KG1 (cell line): Measurements from ENCODE around the gene PJA2.

Source experiments
- DNase-seq: peaks from one replicate; lab custom pipeline; 2025; lab: John Stamatoyannopoulos, UW

PJA2 gene

DNA sequence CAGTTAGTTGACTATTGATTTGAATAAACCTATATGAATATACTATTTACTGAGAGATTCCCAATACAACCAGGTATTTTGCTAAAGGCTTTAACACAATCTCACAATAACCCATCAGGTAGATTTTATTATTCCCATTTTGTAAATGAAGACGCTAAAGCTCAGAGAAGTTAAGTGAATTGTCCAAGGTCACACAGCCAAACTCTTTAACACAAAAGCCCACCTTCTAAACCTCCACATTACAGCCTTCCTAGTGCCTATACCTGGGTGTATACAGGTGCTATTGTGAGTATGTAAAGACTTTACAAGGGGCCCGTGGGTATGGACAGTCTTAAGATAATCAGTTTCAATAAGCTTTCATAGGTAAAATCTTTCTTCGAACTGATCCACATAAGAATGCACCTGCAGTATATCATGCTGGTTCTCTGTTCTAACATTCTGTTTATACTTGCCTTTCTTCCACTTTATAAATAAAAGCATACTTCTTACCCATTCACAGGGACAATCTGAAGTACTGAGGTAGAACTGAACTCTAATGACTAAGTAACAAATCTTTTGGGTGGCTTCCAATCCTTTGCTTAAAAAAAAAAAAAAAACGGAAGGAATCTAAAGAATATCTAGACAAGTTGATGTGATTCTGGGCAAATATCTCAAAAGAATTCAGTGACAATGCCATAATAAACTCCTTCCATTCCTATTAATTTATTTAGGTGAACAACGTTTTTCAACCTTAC, 59.1 kb downstream of the PJA2 start:
- no peak for DNase-seq

DNA sequence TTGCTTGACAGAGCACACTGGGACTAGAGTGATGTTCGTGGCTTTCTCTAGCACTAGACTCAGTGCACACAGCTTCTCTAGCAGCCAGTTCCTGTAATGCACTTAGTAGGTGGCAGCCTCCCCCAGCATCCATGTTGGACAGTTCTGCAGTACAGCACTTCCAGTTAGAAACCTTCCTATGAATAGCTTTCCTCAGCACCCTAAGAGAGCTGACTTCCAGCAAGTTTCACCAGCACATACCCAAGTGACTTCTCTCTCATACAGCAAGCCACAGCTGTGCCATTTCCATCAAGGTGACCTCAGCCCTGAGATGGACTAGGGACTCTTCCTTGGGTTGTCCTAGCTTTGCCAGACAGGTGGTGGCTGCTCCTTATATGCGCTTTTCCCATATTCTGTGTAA, 60.4 kb downstream of the PJA2 start:
- DNase-seq, result no peak

GRCh38 chr5:109347252-109347888, 62.4 kb downstream of the PJA2 start:
- no peak for DNase-seq

- DNase-seq, result no peak
Measured at GRCh38 chr5:109345699-109346098, 64.1 kb downstream of the PJA2 start.

- no peak for DNase-seq
Measured at GRCh38 chr5:109340351-109340750, 69.4 kb downstream of the PJA2 start.

GRCh38 chr5:109335114-109335513, 74.7 kb downstream of the PJA2 start:
- DNase-seq, result no peak

DNA sequence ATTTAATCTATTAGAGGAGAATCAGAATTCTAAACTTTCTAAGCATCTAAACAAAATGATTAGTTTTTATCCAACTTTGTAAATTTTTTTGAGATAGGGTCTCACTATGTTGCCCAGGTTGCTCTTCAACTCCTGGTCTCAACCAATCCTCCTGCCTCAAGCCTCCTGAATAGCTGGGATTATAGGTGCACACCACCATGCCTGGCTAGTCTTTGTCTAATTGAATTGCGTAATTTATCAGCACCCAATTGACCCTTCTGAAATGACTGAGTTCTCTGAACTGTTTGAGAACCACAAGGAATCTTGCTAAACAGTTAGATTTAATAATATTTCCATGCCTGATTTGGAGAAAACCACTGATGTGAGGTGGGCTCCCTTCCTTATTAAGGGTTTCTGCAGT, 75.7 kb downstream of the PJA2 start:
- DNase-seq, result no peak

GRCh38 chr5:109329333-109330237, 80.2 kb downstream of the PJA2 start:
- DNase-seq, result no peak

DNA sequence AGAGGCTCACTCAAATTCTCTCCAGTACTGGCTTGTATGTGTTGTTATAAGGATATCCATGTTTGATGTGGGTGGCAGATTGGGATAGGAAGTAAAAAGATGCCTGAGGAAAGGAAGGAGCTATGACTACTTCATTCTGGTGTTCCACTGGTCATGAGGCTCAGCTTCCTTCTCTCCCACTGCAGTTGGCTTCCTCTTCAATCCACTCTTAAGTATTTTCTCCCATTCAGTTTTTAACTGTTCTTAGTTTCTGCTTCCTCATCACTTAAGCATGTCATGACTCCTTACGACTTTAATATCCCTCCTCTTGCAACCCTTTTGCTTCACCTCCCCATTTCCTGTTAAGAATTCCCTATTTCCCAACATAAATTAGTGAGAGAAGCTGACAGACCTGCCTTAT, 81.1 kb downstream of the PJA2 start:
- DNase-seq, result no peak

- DNase-seq, result no peak
Measured at GRCh38 chr5:109327570-109327969, 82.2 kb downstream of the PJA2 start.

DNA sequence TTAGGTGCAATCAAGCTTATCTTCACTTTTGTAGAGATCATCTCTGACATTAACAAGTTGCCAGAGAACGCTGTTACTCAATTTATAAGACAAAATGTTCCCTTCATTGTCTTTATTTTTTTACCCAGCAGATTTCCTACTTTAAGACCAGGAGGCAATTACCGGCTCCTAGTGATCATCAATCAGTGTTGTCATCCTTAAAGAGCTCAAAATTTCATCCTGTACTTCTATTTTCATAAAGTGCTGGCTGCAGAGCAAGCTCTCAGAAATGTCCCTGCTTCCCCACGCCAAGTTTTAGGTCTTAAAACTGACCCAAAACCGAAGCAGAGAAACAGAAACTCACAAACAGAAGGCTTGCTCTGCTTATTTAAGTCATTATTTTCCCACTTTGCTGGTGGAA, 82.9 kb downstream of the PJA2 start:
- no peak for DNase-seq

DNA sequence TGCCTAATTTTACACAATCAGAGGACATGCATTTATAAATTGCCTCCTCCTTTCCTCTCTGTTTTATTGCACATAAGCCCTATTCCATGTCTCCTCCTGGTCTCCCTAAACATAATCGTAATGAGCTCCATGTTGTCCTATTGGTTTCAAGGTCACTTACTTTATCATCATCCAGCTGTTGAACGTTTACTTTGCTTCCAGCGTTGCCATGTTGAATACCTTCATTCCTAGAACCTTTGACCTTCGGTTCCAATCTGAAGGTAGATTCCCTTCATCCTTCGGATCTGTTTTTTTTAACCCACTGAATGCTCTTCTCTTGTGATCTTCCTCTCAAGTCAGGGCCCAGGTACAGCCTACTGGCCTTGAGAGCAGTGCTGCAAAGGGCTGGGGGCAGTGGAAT, 84.3 kb downstream of the PJA2 start:
- DNase-seq, result no peak

GRCh38 chr5:109324931-109325330, 84.8 kb downstream of the PJA2 start:
- no peak for DNase-seq

GRCh38 chr5:109324351-109324750, 85.4 kb downstream of the PJA2 start:
- no peak for DNase-seq

- DNase-seq, result no peak
Measured at GRCh38 chr5:109322694-109323093, 87.1 kb downstream of the PJA2 start.

DNA sequence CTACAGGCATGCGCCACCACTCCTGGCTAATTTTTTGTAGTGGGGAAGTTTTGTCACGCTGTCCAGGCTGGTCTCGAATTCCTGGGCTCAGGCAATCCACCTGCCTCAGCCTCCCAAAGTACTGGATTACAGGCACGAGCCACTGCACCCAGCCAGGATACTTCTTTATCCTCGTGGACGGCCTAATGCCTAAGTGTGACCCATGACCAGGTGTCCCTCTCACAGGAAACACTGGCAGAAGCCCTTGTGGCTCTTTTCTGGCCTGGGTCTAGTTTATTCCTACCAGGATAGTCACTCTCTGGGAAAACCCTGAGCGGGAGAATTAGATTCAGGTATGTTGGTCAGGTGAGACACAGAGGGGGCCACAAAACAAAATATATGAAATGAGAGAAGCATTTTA, 90.4 kb downstream of the PJA2 start:
- no peak for DNase-seq

DNA sequence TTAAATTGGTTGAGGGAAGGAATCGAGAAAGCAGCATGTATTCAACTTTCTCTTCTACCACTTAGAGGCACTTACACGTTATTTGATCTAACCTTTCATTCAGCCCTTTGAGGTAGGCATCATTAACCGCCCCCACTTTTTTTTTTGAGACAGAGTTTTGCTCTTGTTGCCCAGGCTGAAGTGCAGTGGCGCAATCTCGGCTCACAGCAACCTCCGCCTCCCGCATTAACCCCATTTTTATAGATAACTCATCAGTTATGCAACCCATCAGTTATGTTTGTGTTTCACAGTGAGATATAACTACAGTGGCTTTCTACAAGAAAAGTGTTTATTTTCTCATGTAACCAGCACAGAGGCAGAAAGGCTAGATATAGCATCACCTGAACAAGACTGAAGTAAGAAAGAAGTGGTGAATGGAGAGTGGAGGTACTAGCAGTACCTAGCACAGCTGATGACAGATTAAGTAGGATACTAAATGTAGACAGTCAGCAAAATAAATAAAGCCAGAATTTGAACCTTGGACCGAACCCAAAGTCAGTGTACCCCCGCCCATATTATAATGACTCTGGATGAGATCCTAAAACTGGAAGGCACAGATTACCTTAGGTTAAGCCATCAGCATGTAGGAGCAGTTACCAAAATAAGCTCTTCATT, 91.2 kb downstream of the PJA2 start:
- DNase-seq, result no peak

DNA sequence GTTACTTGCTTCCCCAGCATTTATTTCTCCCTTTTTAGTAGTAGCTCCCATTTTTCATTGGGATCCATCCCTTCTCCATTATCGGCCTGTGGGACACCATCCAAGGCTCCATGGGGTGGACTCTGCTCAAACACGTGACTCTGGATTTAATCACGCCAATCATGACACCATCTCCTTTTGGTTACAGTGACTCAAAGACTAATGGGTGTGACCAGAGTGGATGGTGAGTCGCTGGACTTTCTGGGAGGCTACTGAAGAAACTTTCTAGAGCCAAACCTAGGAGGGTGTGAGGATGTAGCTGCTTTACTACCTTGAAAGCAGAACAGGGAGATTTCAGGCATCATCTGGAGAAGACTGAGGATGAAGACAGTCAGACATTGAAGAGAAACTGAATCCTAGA, 93.1 kb downstream of the PJA2 start:
- no peak for DNase-seq

GRCh38 chr5:109315245-109315644, 94.5 kb downstream of the PJA2 start:
- DNase-seq, result no peak

- no peak for DNase-seq
Measured at GRCh38 chr5:109313127-109313526, 96.6 kb downstream of the PJA2 start.

DNA sequence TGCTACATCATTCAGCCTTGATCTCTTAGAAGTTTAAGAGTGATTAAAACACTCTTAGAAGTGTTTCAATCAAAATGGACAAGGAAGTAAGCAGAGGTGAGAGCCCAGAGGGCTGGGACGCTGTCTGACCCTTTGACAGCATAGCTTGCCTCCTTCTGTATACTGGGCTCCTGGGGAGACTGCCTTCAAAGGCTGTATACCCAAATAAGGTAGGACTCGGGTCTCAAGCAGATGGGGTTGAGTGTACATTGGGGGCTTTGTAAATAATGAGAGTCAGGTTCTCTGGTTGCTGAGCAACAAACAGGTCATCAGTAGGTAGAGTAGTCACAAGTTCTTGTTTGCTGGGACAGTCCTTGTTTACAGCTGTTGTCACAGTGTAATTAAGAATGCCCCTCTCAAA, 97.1 kb downstream of the PJA2 start:
- DNase-seq, result no peak

GRCh38 chr5:109310315-109310714, 99.5 kb downstream of the PJA2 start:
- no peak for DNase-seq
